ENCODE data around the gene CCDC179.

- no peak for TF ChIP-seq POLR2A (IDR thresholded peaks at IDR 0.05)
- TF ChIP-seq POLR2AphosphoS5 (IDR thresholded peaks at IDR 0.05; ENCODE audit: insufficient read depth in 1 of 2, low read depth in 1 of 2), result no peak
- TF ChIP-seq CTCF (IDR thresholded peaks at IDR 0.05), result no peak
These were observed 30.0 kb upstream of the CCDC179 start for GRCh38 chr11:22890227-22890626.

All from vagina (tissue), 2 donors.